T-helper 1 cell treated with Interleukin-12 subunit alpha and Interleukin-12 subunit beta and Interleukin-4 antibody, amounts not matched to agents 30 μg/mL and 1 μg/mL, for 36 hours (primary cell): ENCODE results near the gene IBA57.
"Not testable (repeated sequence)": the region's sequence is repeated elsewhere in the genome, so short reads cannot be mapped to it uniquely, and the experiment has no call there.

Experiments used
- H3K27ac Mint-ChIP-seq: one replicate; pipeline ENCODE4 v1.8.0; 2021; ENCODE audit warnings: mild to moderate bottlenecking, mixed read lengths
- H3K27me3 Mint-ChIP-seq: one replicate; pipeline ENCODE4 v1.8.0; 2021; ENCODE audit warnings: low read depth, mixed read lengths
- H3K36me3 Mint-ChIP-seq: one replicate; pipeline ENCODE4 v1.8.0; 2021; ENCODE audit warnings: low read depth, mixed read lengths
- H3K4me1 Mint-ChIP-seq: one replicate; pipeline ENCODE4 v1.8.0; 2021; ENCODE audit warnings: low read depth, mixed read lengths
- H3K4me3 Mint-ChIP-seq: one replicate; pipeline ENCODE4 v1.8.0; 2021; ENCODE audit warnings: mild to moderate bottlenecking, moderate library complexity, mixed read lengths
- H3K9me3 Mint-ChIP-seq: one replicate; pipeline ENCODE4 v1.8.0; 2021; ENCODE audit warnings: mixed read lengths

IBA57 gene

GRCh38 chr1:228180271-228180958 is 14.8 kb downstream of the IBA57 start:
- H3K9me3 Mint-ChIP-seq, result no peaks in the 10 kb centered on the region
- H3K4me1 Mint-ChIP-seq, result peaks cover 2% of the 10 kb centered on the region
- H3K27me3 Mint-ChIP-seq, result no peaks in the 10 kb centered on the region
- no peaks in the 10 kb centered on the region for H3K36me3 Mint-ChIP-seq
- H3K27ac Mint-ChIP-seq, result no peak overlapping the region
- no peak overlapping the region for H3K4me3 Mint-ChIP-seq

GRCh38 chr1:228180959-228181644 is 15.5 kb downstream of the IBA57 start:
- H3K27me3 Mint-ChIP-seq, result no peaks in the 10 kb centered on the region
- no peaks in the 10 kb centered on the region for H3K9me3 Mint-ChIP-seq
- H3K36me3 Mint-ChIP-seq, result no peaks in the 10 kb centered on the region
- H3K27ac Mint-ChIP-seq, result no peak overlapping the region
- H3K4me3 Mint-ChIP-seq, result no peak overlapping the region
- H3K4me1 Mint-ChIP-seq, result peaks cover 4% of the 10 kb centered on the region

- no peak overlapping the region for H3K4me3 Mint-ChIP-seq
- H3K9me3 Mint-ChIP-seq, result no peaks in the 10 kb centered on the region
- peaks cover 4% of the 10 kb centered on the region for H3K4me1 Mint-ChIP-seq
- no peaks in the 10 kb centered on the region for H3K36me3 Mint-ChIP-seq
- no peaks in the 10 kb centered on the region for H3K27me3 Mint-ChIP-seq
- H3K27ac Mint-ChIP-seq, result no peak overlapping the region
Observed at GRCh38 chr1:228181645-228182034, 16.0 kb downstream of the IBA57 start.

- no peaks in the 10 kb centered on the region for H3K27me3 Mint-ChIP-seq
- H3K4me1 Mint-ChIP-seq, result peaks cover 4% of the 10 kb centered on the region
- no peaks in the 10 kb centered on the region for H3K36me3 Mint-ChIP-seq
- no peak overlapping the region for H3K4me3 Mint-ChIP-seq
- no peaks in the 10 kb centered on the region for H3K9me3 Mint-ChIP-seq
- H3K27ac Mint-ChIP-seq, result no peak overlapping the region
Observed at GRCh38 chr1:228182296-228183030, 16.9 kb downstream of the IBA57 start.

- Mint-ChIP-seq H3K27ac (no peak overlapping the region), H3K9me3 (no peaks in the 10 kb centered on the region), H3K36me3 (no peaks in the 10 kb centered on the region), H3K4me3 (no peak overlapping the region), H3K27me3 (no peaks in the 10 kb centered on the region), H3K4me1 (peaks cover 4% of the 10 kb centered on the region)
Observed at GRCh38 chr1:228184152-228184551, 18.5 kb downstream of the IBA57 start.

- H3K27ac Mint-ChIP-seq, result no peak overlapping the region
- H3K9me3 Mint-ChIP-seq, result no peaks in the 10 kb centered on the region
- no peak overlapping the region for H3K4me3 Mint-ChIP-seq
- H3K36me3 Mint-ChIP-seq, result no peaks in the 10 kb centered on the region
- no peaks in the 10 kb centered on the region for H3K27me3 Mint-ChIP-seq
- peaks cover 4% of the 10 kb centered on the region for H3K4me1 Mint-ChIP-seq
Observed at GRCh38 chr1:228185641-228185965, 20.0 kb downstream of the IBA57 start.

- not testable (repeated sequence) for H3K36me3 Mint-ChIP-seq, H3K4me1 Mint-ChIP-seq, H3K27me3 Mint-ChIP-seq, H3K27ac Mint-ChIP-seq, H3K9me3 Mint-ChIP-seq, H3K4me3 Mint-ChIP-seq
Observed at GRCh38 chr1:228188249-228188648, 22.6 kb downstream of the IBA57 start.

- Mint-ChIP-seq H3K36me3 (no peaks in the 10 kb centered on the region), H3K9me3 (no peaks in the 10 kb centered on the region), H3K4me1 (peaks cover 4% of the 10 kb centered on the region), H3K27ac (no peak overlapping the region), H3K4me3 (no peak overlapping the region), H3K27me3 (no peaks in the 10 kb centered on the region)
Observed at GRCh38 chr1:228190182-228190581, 24.6 kb downstream of the IBA57 start.

GRCh38 chr1:228190778-228191177 is 25.2 kb downstream of the IBA57 start:
- H3K27ac Mint-ChIP-seq, result no peak overlapping the region
- H3K4me1 Mint-ChIP-seq, result no peaks in the 10 kb centered on the region
- H3K27me3 Mint-ChIP-seq, result no peaks in the 10 kb centered on the region
- no peaks in the 10 kb centered on the region for H3K9me3 Mint-ChIP-seq
- no peak overlapping the region for H3K4me3 Mint-ChIP-seq
- no peaks in the 10 kb centered on the region for H3K36me3 Mint-ChIP-seq

GRCh38 chr1:228194436-228194835 is 28.8 kb downstream of the IBA57 start:
- no peak overlapping the region for H3K27ac Mint-ChIP-seq
- peaks cover 11% of the 10 kb centered on the region for H3K9me3 Mint-ChIP-seq
- H3K36me3 Mint-ChIP-seq, result peaks cover 4% of the 10 kb centered on the region
- H3K4me3 Mint-ChIP-seq, result no peak overlapping the region
- no peaks in the 10 kb centered on the region for H3K27me3 Mint-ChIP-seq
- H3K4me1 Mint-ChIP-seq, result no peaks in the 10 kb centered on the region

GRCh38 chr1:228194921-228195812 is 29.6 kb downstream of the IBA57 start:
- Mint-ChIP-seq H3K27me3 (no peaks in the 10 kb centered on the region), H3K9me3 (peaks cover 14% of the 10 kb centered on the region), H3K4me1 (no peaks in the 10 kb centered on the region), H3K4me3 (no peak overlapping the region), H3K27ac (no peak overlapping the region), H3K36me3 (peaks cover 5% of the 10 kb centered on the region)

GRCh38 chr1:228197555-228198147 is 32.0 kb downstream of the IBA57 start:
- H3K27me3 Mint-ChIP-seq, result peaks cover under 1% of the 10 kb centered on the region
- no peak overlapping the region for H3K27ac Mint-ChIP-seq
- H3K9me3 Mint-ChIP-seq, result peaks cover 19% of the 10 kb centered on the region
- no peak overlapping the region for H3K4me3 Mint-ChIP-seq
- H3K36me3 Mint-ChIP-seq, result peaks cover 7% of the 10 kb centered on the region
- H3K4me1 Mint-ChIP-seq, result no peaks in the 10 kb centered on the region

- no peak overlapping the region for H3K4me3 Mint-ChIP-seq
- H3K27me3 Mint-ChIP-seq, result peaks cover 9% of the 10 kb centered on the region
- peaks cover 19% of the 10 kb centered on the region for H3K9me3 Mint-ChIP-seq
- H3K27ac Mint-ChIP-seq, result no peak overlapping the region
- no peaks in the 10 kb centered on the region for H3K4me1 Mint-ChIP-seq
- H3K36me3 Mint-ChIP-seq, result peaks cover 7% of the 10 kb centered on the region
Observed at GRCh38 chr1:228198977-228199590, 33.5 kb downstream of the IBA57 start.

GRCh38 chr1:228204958-228205357 is 39.4 kb downstream of the IBA57 start:
- no peak overlapping the region for H3K4me3 Mint-ChIP-seq
- H3K9me3 Mint-ChIP-seq, result peaks cover 6% of the 10 kb centered on the region
- no peak overlapping the region for H3K27ac Mint-ChIP-seq

More at GRCh38 chr1:228204958-228205357, 39.4 kb downstream of the IBA57 start:
- Mint-ChIP-seq H3K27me3 (peaks cover 9% of the 10 kb centered on the region), H3K36me3 (peaks cover 3% of the 10 kb centered on the region), H3K4me1 (no peaks in the 10 kb centered on the region)
